ENCODE results near the gene SNX17. TPM values are rescaled to one million over a fixed set of nuclear protein-coding genes. Genes with fewer than 3 reads are reported as not detected.

SNX17 gene
- total and polyA plus RNA-seq, 2 of the 13 experiments (the other 11 are each of a cell fraction or from before 2014, with no cell fraction given) = 75.0 to 109 TPM

DNA sequence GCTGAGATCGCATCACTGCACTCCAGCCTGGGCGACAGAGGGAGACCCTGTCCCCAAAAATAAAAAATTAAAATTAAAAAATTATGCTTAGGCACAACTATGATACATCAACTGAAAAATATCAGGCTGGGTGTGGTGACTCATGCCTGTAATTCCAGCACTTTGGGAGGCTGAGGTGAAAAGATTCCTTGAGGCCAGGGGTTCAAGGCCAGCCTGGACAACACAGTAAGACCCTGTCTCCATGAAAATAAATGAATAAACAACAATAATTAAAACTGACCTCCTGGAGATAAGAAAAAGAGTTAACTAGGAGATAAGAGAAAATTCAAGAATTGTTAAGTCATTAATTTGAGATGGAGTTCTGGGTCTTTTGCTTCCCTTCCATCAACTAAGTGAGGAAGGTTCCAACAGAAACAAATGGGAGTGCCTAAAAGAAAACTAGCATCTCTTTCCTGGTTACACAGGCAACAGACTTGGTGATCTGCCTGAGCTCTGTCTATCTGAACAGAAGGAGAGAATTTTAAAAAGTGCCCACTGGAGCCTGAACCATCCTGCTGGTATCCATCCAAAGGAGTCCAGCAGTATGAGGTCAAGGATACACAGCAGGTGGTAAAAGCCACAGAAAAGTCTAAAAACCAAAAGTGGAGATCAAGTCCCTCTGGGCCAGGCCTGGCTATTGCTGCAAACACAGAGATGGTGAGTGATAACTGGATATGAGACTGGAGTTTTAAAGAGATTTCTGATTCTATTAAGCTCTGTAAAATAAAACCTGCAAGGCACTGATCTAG lies 30.1 kb downstream of the SNX17 start:
- Histone ChIP-seq H3K4me1 (ENCODE audit: insufficient read depth, low read length) (peaks cover 30% of the 10 kb centered on the region; the same call in 1 of the 2 replicates), H3K9ac (ENCODE audit: insufficient read depth, low read depth, low read length) (no peak overlapping the region), H3K79me2 (ENCODE audit: insufficient read depth, low read length) (peaks cover 93% of the 10 kb centered on the region), H4K20me1 (ENCODE audit: insufficient read depth, low read length) (0 out of 2 replicates have a peak, but pooled peaks cover 3% of the 10 kb centered on the region), H2AFZ (ENCODE audit: low read length) (no peak overlapping the region), H3K4me2 (ENCODE audit: low read depth, low read length) (no peak overlapping the region), H3K9me3 (ENCODE audit: low read length) (no peaks in the 10 kb centered on the region), H3K36me3 (replicated peaks in 1 of 2; ENCODE audit: control insufficient read depth in 1 of 2, insufficient read depth in 2 of 2, low read length in 2 of 2) (peaks cover 1 to 39% of the 10 kb centered on the region in 2 experiments; a peak in 3 of 5 replicates), H3K27ac (ENCODE audit: extremely low read length, insufficient read depth, low read length) (peak overlapping the region; percentile 7), H3K4me3 (replicated peaks in 1 of 3; ENCODE audit: insufficient read depth in 1 of 3, low read depth in 2 of 3, low read length in 3 of 3) (no peak overlapping the region), H3K27me3 (ENCODE audit: control insufficient read depth in 1 of 2, insufficient read depth in 2 of 2, low read length in 2 of 2) (no peaks in the 10 kb centered on the region)
- POLR2A ChIA-PET = interaction anchor here (1.8 kb wide), 1 partner anchor 29 kb away, joined by 5 read pairs; no protein-coding TSS in a partner anchor
- CTCF ChIA-PET (ENCODE audit: low intra/inter-chr PET ratio, low total read pairs) = no interaction called here
- in situ Hi-C loops (cut with HindIII; ENCODE audit: extremely low pct_ligation_motif_present, low pct_unique_long_range_greater_than_20kb) (no loop called here), intact Hi-C loops (cut with micrococcal nuclease; ENCODE audit: unreplicated experiment) (no loop called here)
- TF ChIP-seq HOMEZ (CRISPR knock-in tag; IDR thresholded peaks at IDR 0.05; ENCODE audit: low read depth) (no peak), RBFOX2 (IDR thresholded peaks at IDR 0.05; ENCODE audit: low read depth, low read length) (0 out of 2 replicates have a peak, but pooled peaks have one; percentile 1), ZNF121 (CRISPR knock-in tag; IDR thresholded peaks at IDR 0.05) (peak; percentile 58; the same call in 1 of the 2 replicates), THAP11 (CRISPR knock-in tag; IDR thresholded peaks at IDR 0.05) (no peak), TOE1 (CRISPR knock-in tag; IDR thresholded peaks at IDR 0.05) (no peak)
- no TSS peak for BruUV-seq (replicated peaks)
- WGBS (ENCODE audit: low lambda C conversion rate) = 94% methylated on average over 2 of the region's 2 CpGs
- DNase-seq (ENCODE audit: low spot score) = no peak
- no peak for ATAC-seq
- no peak for FAIRE-seq

Measured in HepG2 (cell line).